ENCODE results near the gene PRIMA1.

DNA sequence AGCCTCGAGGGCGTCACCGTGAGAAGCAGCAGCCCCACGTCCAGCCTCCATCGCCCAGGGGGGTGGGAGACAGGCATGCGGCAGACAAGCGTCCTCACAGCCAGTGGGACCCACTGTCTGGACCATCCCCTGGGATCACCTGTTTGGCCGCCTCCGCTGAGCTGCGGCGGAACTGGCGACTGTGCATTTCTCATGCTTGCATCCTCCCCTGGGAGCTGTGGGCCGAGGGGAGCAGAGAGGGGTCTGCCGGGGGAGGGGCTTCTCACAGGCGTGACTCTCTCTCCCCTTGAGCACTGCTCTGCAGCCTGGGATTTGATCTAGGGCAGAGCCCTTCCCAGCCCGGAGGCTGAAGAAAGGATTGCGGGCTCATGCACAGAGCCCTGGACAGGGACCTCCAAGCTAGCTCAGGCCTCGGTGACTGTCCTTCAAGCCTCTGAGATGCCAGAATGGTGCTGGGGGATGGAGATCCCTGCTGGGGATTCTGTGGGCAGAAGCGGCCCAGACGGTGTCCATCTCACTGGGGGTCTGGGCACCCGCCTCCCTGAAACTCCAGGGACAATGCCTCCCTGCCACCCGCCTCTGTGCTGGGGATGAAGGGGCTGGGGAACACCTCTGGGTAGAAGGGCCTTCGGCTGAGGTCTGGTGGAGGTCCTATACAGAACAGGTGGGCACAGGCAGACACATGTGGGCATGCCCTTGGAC is 61.1 kb downstream of the PRIMA1 start:
- TF ChIP-seq, protein P1, sequence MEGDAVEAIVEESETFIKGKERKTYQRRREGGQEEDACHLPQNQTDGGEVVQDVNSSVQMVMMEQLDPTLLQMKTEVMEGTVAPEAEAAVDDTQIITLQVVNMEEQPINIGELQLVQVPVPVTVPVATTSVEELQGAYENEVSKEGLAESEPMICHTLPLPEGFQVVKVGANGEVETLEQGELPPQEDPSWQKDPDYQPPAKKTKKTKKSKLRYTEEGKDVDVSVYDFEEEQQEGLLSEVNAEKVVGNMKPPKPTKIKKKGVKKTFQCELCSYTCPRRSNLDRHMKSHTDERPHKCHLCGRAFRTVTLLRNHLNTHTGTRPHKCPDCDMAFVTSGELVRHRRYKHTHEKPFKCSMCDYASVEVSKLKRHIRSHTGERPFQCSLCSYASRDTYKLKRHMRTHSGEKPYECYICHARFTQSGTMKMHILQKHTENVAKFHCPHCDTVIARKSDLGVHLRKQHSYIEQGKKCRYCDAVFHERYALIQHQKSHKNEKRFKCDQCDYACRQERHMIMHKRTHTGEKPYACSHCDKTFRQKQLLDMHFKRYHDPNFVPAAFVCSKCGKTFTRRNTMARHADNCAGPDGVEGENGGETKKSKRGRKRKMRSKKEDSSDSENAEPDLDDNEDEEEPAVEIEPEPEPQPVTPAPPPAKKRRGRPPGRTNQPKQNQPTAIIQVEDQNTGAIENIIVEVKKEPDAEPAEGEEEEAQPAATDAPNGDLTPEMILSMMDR (IDR thresholded peaks at IDR 0.05; ENCODE audit: insufficient read depth, low read length, poor library complexity, severe bottlenecking): no peak
- TF ChIP-seq EZH2phosphoT487 (conservative IDR thresholded peaks at IDR 0.05; ENCODE audit: low read length): no peak
